GM12874 (cell line): ENCODE measurements around the gene SVOP.
A peak's percentile ranks its signal among the peaks of the same experiment; 100 is the strongest.

Experiments
- CTCF ChIP-seq: IDR thresholded peaks from 2 replicates; pipeline ENCODE4 v1.5.1; 2011; ENCODE audit warnings: low read depth, mild to moderate bottlenecking, control low read depth, low read length, moderate library complexity; ENCODE audit not compliant: insufficient read depth

SVOP gene

DNA sequence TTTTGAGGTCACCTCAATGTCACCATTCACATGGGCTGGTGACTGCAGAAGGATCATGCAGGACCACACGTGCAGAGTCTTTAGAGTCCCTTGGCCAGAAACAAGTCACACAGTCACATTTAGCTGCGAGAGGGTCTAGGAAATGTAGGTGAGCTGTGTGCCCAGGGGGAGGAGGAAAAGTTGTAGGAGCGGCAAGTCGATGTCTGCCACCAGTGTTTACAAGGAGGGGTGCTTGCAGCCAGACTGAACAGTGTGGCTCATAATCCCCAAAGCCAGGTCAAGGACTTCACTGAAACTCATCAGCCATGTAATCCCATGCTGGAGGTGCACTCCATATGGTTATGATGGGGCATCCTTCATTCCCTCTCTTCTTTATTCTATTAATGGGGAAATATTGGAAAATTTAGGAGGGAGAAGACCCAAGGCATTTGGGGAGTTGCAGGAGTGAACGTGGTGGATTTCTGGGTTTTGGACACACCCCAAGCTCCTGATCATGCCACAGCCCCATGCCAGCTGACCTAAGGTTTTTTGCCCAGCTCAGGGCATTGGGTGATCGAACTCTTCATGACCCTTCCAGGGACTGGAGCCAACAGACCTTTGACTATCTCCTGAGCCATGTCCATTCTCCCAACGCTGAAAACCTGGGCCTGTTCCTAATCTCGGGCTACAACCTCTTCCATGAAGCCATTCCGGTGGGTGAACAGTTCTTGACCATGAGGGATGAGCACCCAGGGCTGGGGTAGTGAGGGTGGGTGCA lies 133.8 kb downstream of the SVOP start:
- TF ChIP-seq CTCF: no peak

DNA sequence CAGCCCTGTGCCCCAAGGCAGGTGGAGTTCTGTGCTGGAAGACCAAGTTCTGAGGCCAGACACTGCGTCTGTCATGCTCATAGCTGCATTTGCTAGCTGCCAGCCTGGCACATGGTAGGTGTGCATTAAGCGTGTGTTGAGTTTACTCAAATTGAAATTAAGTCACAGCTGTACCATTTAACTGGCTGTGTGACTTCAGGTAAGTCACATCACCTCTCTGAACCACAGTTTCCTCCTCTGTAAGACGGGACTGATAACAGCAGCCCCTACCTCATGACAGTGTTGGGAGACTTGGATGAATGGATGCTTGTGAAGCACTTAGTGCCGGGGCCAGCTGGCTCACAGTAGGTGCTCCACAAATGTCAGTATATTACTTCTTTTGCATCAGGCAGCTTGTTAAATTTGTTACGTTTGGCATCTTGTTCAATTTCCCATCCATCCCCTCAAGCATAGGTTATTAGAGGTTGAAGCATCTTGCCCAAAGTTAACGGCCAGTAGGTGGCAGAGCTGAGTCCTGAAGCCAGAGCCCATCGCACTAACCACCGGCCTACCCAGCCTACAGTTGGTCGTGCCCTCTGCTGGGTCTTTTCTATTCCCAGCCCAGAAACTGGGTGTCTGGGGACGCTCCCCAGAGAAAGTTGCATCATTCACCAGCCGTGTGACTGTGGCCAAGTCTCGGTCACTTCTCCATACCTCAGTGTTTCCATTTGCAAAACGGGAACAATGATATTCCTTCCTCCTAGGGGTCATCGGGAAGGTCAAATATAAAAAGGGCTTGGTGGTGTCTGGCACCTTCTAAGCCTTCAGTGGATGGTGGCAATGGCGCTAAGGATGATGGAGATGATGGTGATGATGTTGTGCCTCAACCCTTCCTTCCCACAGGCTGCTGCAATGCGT lies 136.5 kb downstream of the SVOP start:
- TF ChIP-seq CTCF: peak; percentile 80

- no peak for TF ChIP-seq CTCF
These were observed 138.9 kb downstream of the SVOP start for GRCh38 chr12:108881953-108882352.

- TF ChIP-seq CTCF: no peak
These were observed 141.1 kb downstream of the SVOP start, which contains the start of gene DAO for GRCh38 chr12:108879615-108880254. Gene DAO, plus strand, starts transcription at chr12:108880092. Its CDS starts 4,915 bp downstream, at chr12:108885007.

DNA sequence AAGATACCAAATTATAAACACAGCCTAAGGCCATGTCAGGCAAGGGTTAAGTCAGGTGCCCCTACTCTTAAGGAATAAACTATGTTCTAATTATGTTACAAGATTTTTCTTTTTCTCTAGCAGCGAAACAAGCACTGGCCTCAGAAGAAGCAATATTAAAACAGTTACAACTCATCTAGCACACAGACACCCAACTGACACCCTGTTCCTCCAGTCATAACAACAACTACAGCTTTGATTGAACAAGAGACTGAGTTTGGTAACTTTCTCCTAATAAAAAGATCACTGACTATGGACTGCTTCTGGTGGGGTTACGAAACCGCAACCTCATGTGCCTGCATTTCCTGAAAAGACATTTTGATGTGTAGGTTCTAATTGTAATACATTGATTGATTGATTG lies 144.3 kb downstream of the SVOP start:
- TF ChIP-seq CTCF: no peak

DNA sequence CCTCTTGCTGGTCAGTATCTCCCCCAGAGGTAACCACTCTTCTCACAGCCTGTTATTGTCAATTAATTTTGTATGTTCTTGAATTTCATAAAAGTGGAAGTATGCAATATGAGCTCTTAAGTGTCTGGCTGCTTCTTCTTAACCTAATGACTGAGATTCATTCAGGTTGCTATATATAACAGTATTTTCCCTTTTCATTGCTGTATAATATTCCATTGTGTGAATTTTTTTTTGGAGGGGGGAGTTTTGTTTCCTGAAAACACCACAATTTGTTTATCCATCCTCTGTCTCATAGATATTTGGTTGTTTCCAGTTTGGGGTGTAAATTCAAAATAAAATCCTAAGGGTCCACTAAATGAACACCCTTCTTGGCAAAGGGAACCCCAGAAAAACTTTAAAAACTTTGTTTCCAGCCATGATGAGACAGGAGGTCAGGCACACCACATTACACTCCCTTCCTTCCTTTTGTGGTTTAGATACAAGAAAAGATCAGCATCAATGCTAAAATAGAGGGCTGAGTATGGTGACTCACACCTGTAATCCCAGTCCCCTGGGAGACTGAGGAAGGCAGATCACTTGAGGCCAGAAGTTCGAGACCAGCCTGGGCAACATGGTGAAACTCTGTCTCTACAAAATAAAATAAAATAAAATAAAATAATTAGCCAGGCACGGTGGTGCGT lies 145.0 kb downstream of the SVOP start:
- TF ChIP-seq CTCF: no peak

- TF ChIP-seq CTCF: no peak
These were observed 145.6 kb downstream of the SVOP start for GRCh38 chr12:108875280-108875679.
